Measurements from ENCODE around the gene CTNNA3. TPM values are rescaled to one million over a fixed set of nuclear protein-coding genes. Genes with fewer than 3 reads are reported as not detected.

The CTNNA3 gene
- total and polyA plus RNA-seq, 12 donors, result 2.0 to 213 (median 171) TPM

DNA sequence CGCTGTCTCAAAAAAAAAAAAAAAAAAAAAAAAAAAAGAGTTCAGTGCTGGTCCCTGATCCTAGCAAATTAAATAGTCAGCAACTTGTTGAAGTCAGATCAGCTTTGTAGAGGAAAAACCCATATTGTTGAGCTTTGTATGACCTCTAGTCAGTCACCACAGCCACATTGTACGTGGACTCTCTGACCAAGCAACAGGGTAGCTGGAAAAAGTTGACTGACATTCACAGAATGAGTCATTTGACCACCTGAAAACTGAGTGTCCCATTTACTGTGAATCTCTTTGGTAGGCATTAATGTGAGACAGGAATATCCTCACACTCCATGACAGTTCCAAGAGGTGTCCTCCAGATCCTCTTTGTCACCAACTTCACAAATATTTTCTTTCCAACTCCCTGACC lies 399.1 kb downstream of the CTNNA3 start:
- Histone ChIP-seq H3K9me3 (no peaks in the 10 kb centered on the region), H3K36me3 (no peaks in the 10 kb centered on the region), H3K27ac (no peak overlapping the region), H3K4me3 (no peak overlapping the region), H3K4me1 (no peaks in the 10 kb centered on the region), H3K27me3 (no peaks in the 10 kb centered on the region)
- no peak for DNase-seq
- intact Hi-C loops (cut with DNase I), result no loop called here
- no peak for ATAC-seq
- WGBS, 2 donors, result 89 to 91% methylated on average over 2 of the region's 2 CpGs
- TF ChIP-seq, protein P1, sequence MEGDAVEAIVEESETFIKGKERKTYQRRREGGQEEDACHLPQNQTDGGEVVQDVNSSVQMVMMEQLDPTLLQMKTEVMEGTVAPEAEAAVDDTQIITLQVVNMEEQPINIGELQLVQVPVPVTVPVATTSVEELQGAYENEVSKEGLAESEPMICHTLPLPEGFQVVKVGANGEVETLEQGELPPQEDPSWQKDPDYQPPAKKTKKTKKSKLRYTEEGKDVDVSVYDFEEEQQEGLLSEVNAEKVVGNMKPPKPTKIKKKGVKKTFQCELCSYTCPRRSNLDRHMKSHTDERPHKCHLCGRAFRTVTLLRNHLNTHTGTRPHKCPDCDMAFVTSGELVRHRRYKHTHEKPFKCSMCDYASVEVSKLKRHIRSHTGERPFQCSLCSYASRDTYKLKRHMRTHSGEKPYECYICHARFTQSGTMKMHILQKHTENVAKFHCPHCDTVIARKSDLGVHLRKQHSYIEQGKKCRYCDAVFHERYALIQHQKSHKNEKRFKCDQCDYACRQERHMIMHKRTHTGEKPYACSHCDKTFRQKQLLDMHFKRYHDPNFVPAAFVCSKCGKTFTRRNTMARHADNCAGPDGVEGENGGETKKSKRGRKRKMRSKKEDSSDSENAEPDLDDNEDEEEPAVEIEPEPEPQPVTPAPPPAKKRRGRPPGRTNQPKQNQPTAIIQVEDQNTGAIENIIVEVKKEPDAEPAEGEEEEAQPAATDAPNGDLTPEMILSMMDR (IDR thresholded peaks at IDR 0.05), result no peak

DNA sequence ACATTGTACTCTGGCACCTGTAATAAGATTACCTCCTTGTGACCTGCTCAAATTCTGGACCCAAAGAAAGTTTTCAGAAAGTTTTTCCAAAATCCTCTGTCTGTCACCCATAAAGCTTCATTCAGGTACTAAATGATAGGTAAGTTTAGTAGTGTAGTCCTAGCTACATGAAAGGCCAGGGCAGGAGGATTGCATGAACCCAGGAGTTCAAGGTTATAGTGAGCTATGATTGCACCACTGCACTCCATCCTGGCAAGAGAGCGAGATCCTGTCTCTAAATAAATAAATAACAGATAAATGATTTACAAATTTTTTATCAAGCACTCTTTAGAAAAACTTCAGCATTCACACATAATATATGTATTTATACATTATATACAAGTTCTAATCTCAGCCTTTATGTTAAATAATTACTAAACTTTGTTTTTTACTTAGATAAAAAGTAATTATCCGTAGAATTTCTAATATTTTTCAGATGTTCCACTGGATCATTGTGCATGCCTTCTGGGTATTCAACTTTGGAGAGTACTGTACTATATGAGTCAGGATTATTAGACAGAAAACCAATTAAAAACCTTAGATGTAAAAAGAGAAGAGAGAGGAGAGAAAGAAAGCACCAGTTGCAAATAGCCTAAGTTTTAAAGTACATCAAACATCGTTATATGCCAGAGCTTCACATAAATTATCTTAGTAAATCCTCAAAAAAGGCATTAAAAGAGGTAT lies 407.1 kb downstream of the CTNNA3 start:
- no peak overlapping the region for H3K27ac ChIP-seq
- H3K9me3 ChIP-seq, result no peaks in the 10 kb centered on the region
- H3K4me3 ChIP-seq, result no peak overlapping the region
- intact Hi-C loops (cut with DNase I), result no loop called here
- H3K27me3 ChIP-seq, result no peaks in the 10 kb centered on the region
- no peaks in the 10 kb centered on the region for H3K36me3 ChIP-seq
- peaks cover 0 to 9% (median 0%) of the 10 kb centered on the region in 9 donors for H3K4me1 ChIP-seq
- 90% methylated on average over 3 of the region's 3 CpGs for WGBS, 2 donors
- TF ChIP-seq, protein P1 (IDR thresholded peaks at IDR 0.05), result no peak
- DNase-seq, result no peak
- ATAC-seq, result no peak

DNA sequence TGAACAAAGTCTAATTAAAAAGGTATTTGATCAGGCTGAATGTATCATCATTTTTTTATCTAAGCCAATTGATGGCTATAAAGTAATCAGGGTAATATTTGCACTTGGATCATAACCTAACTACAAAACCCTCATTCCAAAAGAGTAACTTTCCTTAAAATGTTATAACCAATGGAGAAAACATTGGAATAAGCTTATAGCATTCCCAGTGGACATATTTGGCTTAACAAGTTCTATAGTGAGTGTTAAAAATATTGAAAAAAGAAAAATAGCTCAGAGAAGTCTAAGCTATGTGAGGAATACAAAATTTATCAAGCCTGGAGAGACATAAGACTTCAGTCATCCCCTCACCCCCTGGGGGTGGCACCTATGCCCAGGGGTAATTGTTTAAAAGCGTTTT lies 411.4 kb downstream of the CTNNA3 start:
- Histone ChIP-seq H3K27ac (no peak overlapping the region), H3K36me3 (no peaks in the 10 kb centered on the region), H3K27me3 (no peaks in the 10 kb centered on the region), H3K9me3 (no peaks in the 10 kb centered on the region), H3K4me3 (no peak overlapping the region), H3K4me1 (peaks cover 0 to 7% (median 0%) of the 10 kb centered on the region in 9 donors)
- WGBS, 2 donors, result 35 to 57% methylated on average over 1 of the region's 1 CpG
- intact Hi-C loops (cut with DNase I), result no loop called here
- ATAC-seq (no peak), DNase-seq (no peak)
- TF ChIP-seq, protein P1 (IDR thresholded peaks at IDR 0.05), result no peak

DNA sequence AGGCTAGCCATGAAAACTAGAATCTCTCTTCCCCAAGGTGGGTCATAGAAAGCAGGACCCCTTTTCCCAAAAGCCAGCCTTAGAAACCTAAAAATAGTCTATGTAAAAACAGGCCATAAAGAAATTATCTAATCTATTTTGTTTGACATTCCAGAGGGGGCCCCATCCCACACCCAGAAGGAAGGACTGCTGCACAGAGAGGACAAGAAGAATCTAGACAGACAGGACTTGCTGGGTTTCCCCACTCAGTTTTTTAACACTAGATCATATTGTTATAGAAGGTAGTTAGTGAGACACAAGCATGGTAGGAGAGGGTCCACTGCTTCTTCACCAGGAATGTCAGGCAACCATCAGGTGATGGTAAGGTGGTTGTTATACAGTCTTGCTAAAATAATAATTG lies 413.1 kb downstream of the CTNNA3 start:
- no peaks in the 10 kb centered on the region for H3K9me3 ChIP-seq
- peaks cover 0 to 7% (median 0%) of the 10 kb centered on the region in 9 donors for H3K4me1 ChIP-seq
- TF ChIP-seq, protein P1 (IDR thresholded peaks at IDR 0.05), result no peak
- no peaks in the 10 kb centered on the region for H3K36me3 ChIP-seq
- no peak for ATAC-seq
- H3K4me3 ChIP-seq, result no peak overlapping the region
- intact Hi-C loops (cut with DNase I), result no loop called here
- H3K27ac ChIP-seq, result no peak overlapping the region
- no peaks in the 10 kb centered on the region for H3K27me3 ChIP-seq
- DNase-seq, result no peak
